ENCODE data around the gene ODAD2. TPM values are rescaled to one million over a fixed set of nuclear protein-coding genes. Genes with fewer than 3 reads are reported as not detected.

The ODAD2 gene
- total and polyA plus RNA-seq, 2 of the 8 experiments (the other 6 are each of a cell fraction or from before 2014, with no cell fraction given): 0.95 to 4.3 TPM

- TF ChIP-seq, protein P1, sequence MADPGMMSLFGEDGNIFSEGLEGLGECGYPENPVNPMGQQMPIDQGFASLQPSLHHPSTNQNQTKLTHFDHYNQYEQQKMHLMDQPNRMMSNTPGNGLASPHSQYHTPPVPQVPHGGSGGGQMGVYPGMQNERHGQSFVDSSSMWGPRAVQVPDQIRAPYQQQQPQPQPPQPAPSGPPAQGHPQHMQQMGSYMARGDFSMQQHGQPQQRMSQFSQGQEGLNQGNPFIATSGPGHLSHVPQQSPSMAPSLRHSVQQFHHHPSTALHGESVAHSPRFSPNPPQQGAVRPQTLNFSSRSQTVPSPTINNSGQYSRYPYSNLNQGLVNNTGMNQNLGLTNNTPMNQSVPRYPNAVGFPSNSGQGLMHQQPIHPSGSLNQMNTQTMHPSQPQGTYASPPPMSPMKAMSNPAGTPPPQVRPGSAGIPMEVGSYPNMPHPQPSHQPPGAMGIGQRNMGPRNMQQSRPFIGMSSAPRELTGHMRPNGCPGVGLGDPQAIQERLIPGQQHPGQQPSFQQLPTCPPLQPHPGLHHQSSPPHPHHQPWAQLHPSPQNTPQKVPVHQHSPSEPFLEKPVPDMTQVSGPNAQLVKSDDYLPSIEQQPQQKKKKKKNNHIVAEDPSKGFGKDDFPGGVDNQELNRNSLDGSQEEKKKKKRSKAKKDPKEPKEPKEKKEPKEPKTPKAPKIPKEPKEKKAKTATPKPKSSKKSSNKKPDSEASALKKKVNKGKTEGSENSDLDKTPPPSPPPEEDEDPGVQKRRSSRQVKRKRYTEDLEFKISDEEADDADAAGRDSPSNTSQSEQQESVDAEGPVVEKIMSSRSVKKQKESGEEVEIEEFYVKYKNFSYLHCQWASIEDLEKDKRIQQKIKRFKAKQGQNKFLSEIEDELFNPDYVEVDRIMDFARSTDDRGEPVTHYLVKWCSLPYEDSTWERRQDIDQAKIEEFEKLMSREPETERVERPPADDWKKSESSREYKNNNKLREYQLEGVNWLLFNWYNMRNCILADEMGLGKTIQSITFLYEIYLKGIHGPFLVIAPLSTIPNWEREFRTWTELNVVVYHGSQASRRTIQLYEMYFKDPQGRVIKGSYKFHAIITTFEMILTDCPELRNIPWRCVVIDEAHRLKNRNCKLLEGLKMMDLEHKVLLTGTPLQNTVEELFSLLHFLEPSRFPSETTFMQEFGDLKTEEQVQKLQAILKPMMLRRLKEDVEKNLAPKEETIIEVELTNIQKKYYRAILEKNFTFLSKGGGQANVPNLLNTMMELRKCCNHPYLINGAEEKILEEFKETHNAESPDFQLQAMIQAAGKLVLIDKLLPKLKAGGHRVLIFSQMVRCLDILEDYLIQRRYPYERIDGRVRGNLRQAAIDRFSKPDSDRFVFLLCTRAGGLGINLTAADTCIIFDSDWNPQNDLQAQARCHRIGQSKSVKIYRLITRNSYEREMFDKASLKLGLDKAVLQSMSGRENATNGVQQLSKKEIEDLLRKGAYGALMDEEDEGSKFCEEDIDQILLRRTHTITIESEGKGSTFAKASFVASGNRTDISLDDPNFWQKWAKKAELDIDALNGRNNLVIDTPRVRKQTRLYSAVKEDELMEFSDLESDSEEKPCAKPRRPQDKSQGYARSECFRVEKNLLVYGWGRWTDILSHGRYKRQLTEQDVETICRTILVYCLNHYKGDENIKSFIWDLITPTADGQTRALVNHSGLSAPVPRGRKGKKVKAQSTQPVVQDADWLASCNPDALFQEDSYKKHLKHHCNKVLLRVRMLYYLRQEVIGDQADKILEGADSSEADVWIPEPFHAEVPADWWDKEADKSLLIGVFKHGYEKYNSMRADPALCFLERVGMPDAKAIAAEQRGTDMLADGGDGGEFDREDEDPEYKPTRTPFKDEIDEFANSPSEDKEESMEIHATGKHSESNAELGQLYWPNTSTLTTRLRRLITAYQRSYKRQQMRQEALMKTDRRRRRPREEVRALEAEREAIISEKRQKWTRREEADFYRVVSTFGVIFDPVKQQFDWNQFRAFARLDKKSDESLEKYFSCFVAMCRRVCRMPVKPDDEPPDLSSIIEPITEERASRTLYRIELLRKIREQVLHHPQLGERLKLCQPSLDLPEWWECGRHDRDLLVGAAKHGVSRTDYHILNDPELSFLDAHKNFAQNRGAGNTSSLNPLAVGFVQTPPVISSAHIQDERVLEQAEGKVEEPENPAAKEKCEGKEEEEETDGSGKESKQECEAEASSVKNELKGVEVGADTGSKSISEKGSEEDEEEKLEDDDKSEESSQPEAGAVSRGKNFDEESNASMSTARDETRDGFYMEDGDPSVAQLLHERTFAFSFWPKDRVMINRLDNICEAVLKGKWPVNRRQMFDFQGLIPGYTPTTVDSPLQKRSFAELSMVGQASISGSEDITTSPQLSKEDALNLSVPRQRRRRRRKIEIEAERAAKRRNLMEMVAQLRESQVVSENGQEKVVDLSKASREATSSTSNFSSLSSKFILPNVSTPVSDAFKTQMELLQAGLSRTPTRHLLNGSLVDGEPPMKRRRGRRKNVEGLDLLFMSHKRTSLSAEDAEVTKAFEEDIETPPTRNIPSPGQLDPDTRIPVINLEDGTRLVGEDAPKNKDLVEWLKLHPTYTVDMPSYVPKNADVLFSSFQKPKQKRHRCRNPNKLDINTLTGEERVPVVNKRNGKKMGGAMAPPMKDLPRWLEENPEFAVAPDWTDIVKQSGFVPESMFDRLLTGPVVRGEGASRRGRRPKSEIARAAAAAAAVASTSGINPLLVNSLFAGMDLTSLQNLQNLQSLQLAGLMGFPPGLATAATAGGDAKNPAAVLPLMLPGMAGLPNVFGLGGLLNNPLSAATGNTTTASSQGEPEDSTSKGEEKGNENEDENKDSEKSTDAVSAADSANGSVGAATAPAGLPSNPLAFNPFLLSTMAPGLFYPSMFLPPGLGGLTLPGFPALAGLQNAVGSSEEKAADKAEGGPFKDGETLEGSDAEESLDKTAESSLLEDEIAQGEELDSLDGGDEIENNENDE (IDR thresholded peaks at IDR 0.05; ENCODE audit: insufficient replicate concordance, low read length): no peak
- no peak for TF ChIP-seq MAFK (IDR thresholded peaks at IDR 0.05; ENCODE audit: low read depth, low read length)
- TF ChIP-seq SP1 (IDR thresholded peaks at IDR 0.05; ENCODE audit: low read depth, low read length): no peak
- no peak for TF ChIP-seq BACH1 (IDR thresholded peaks at IDR 0.05; ENCODE audit: low read length)
- no peak for TF ChIP-seq CTBP2 (IDR thresholded peaks at IDR 0.05; ENCODE audit: borderline replicate concordance, insufficient read depth, insufficient read length, low read length)
- no peak for TF ChIP-seq GTF2F1 (IDR thresholded peaks at IDR 0.05; ENCODE audit: borderline replicate concordance, low read depth, low read length)
- no peak for TF ChIP-seq PHF8 (conservative IDR thresholded peaks at IDR 0.05; ENCODE audit: low read depth, low read length)
- no peak for TF ChIP-seq TAF7 (optimal IDR thresholded peaks at IDR 0.05; ENCODE audit: borderline replicate concordance, low read depth, low read length)
- no peak for TF ChIP-seq RXRA (IDR thresholded peaks at IDR 0.05; ENCODE audit: insufficient read depth, low read depth, low read length)
- TF ChIP-seq KDM1A (IDR thresholded peaks at IDR 0.05; ENCODE audit: borderline replicate concordance, low read length): no peak
These were observed 178.9 kb downstream of the ODAD2 start (continued) for GRCh38 chr10:27819781-27820531.

Measured in H1 (cell line).